ENCODE measurements around the gene CIT. TPM values are rescaled to one million over a fixed set of nuclear protein-coding genes. Genes with fewer than 3 reads are reported as not detected.

CIT gene
- total RNA-seq, 5 donors from 2014 or later (not counting 1 experiment from before 2014, with no cell fraction given): 1.9 to 4.5 (median 2.1) TPM

DNA sequence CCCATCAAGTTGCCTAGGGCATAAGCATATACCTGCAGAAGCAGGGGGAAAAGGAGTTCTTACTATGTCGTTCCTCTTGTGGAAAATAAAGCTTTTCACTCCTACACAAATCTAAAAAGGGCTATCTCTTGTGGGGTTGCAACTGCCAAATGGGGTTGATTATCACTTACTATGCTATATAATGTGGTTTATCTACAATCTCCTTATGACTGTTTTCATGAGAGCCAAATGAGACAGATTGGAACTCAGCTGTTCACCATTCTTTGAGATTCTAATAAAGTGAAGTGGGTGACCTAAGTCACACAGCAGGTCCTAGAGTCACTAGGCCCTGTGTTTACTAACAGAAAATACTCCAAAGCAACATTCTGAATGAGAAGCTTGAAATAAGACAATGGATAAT is 47.7 kb downstream of the CIT start:
- no peak for DNase-seq
- no peak overlapping the region for H3K4me3 ChIP-seq (ENCODE audit: control insufficient read depth in 1 of 2, extremely low read depth in 1 of 2, low read length in 1 of 2)
- WGBS (ENCODE audit: insufficient coverage): no CpG with 5 or more reads among the region's 1 CpG
- no peaks in the 10 kb centered on the region for H3K36me3 ChIP-seq (ENCODE audit: control insufficient read depth in 2 of 2, extremely low read depth in 1 of 2, insufficient read depth in 1 of 2, low read length in 1 of 2)
- Mint-ChIP-seq H3K4me3 (no peak overlapping the region), H3K27ac (no peak overlapping the region), H3K4me1 (no peaks in the 10 kb centered on the region), H3K9me3 (peaks cover 0 to 4% (median 0%) of the 10 kb centered on the region in 3 donors), H3K27me3 (no peaks in the 10 kb centered on the region), H3K36me3 (peaks cover 4% of the 10 kb centered on the region)
- no peaks in the 10 kb centered on the region for H3K27me3 ChIP-seq (replicated peaks in 1 of 2; ENCODE audit: control insufficient read depth in 2 of 2, extremely low read depth in 1 of 2, insufficient read depth in 2 of 2, low read length in 1 of 2)
- no peak overlapping the region for H3K27ac ChIP-seq (ENCODE audit: low read length)
- no peaks in the 10 kb centered on the region for H3K9me3 ChIP-seq
- ChIA-PET CTCF (no interaction called here), POLR2A (no interaction called here)
- no peak for ATAC-seq (replicated peaks in 1 of 4)
- no peaks in the 10 kb centered on the region for H3K4me1 ChIP-seq (ENCODE audit: control insufficient read depth in 1 of 2, extremely low read depth in 1 of 2, insufficient read depth in 2 of 2, low read length in 2 of 2)

GRCh38 chr12:119828300-119828699 is 48.8 kb downstream of the CIT start:
- Mint-ChIP-seq H3K27ac (no peak overlapping the region), H3K9me3 (peaks cover 0 to 4% (median 0%) of the 10 kb centered on the region in 3 donors), H3K36me3 (peaks cover 4% of the 10 kb centered on the region), H3K27me3 (no peaks in the 10 kb centered on the region), H3K4me1 (no peaks in the 10 kb centered on the region), H3K4me3 (no peak overlapping the region)
- no peak for ATAC-seq (replicated peaks in 1 of 4)
- WGBS (ENCODE audit: insufficient coverage): 100% methylated on average over 3 of the region's 5 CpGs
- Histone ChIP-seq H3K27ac (ENCODE audit: low read length) (no peak overlapping the region), H3K9me3 (no peaks in the 10 kb centered on the region), H3K36me3 (ENCODE audit: control insufficient read depth in 2 of 2, extremely low read depth in 1 of 2, insufficient read depth in 1 of 2, low read length in 1 of 2) (no peaks in the 10 kb centered on the region), H3K4me1 (ENCODE audit: control insufficient read depth in 1 of 2, extremely low read depth in 1 of 2, insufficient read depth in 2 of 2, low read length in 2 of 2) (no peaks in the 10 kb centered on the region), H3K27me3 (replicated peaks in 1 of 2; ENCODE audit: control insufficient read depth in 2 of 2, extremely low read depth in 1 of 2, insufficient read depth in 2 of 2, low read length in 1 of 2) (no peaks in the 10 kb centered on the region), H3K4me3 (ENCODE audit: control insufficient read depth in 1 of 2, extremely low read depth in 1 of 2, low read length in 1 of 2) (no peak overlapping the region)
- ChIA-PET CTCF (no interaction called here), POLR2A (no interaction called here)
- DNase-seq: peak in 1 of 35 experiments; percentile 5

DNA sequence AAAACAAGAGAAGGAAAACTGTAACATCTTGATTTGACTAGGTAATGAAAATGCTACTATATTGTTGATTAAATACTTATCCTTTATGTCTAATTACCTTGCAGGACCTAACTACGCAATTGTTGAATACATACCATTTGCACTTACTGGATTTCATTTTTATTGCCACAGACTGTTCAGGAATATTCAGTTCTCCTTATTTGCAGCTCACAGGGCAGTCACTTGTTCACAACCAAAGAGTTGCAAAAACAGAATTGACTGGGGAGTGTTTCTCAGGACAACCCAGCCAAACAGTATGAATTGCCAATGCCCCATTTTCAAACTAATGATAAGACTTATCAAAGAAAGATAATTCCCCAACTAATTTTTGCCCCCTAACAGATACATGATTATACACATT is 49.4 kb downstream of the CIT start:
- CTCF ChIA-PET: no interaction called here
- no peaks in the 10 kb centered on the region for H3K27me3 ChIP-seq (replicated peaks in 1 of 2; ENCODE audit: control insufficient read depth in 2 of 2, extremely low read depth in 1 of 2, insufficient read depth in 2 of 2, low read length in 1 of 2)
- ATAC-seq (replicated peaks in 1 of 4) (no peak), DNase-seq (no peak)
- no peaks in the 10 kb centered on the region for H3K4me1 ChIP-seq (ENCODE audit: control insufficient read depth in 1 of 2, extremely low read depth in 1 of 2, insufficient read depth in 2 of 2, low read length in 2 of 2)
- POLR2A ChIA-PET: no interaction called here
- no peaks in the 10 kb centered on the region for H3K4me1 Mint-ChIP-seq
- H3K27me3 Mint-ChIP-seq: no peaks in the 10 kb centered on the region
- H3K9me3 ChIP-seq: no peaks in the 10 kb centered on the region
- H3K4me3 ChIP-seq (ENCODE audit: control insufficient read depth in 1 of 2, extremely low read depth in 1 of 2, low read length in 1 of 2): no peak overlapping the region
- peaks cover 4% of the 10 kb centered on the region for H3K36me3 Mint-ChIP-seq
- H3K36me3 ChIP-seq (ENCODE audit: control insufficient read depth in 2 of 2, extremely low read depth in 1 of 2, insufficient read depth in 1 of 2, low read length in 1 of 2): no peaks in the 10 kb centered on the region
- peaks cover 0 to 4% (median 0%) of the 10 kb centered on the region in 3 donors for H3K9me3 Mint-ChIP-seq
- H3K4me3 Mint-ChIP-seq: no peak overlapping the region
- no CpG with 5 or more reads among the region's 1 CpG for WGBS (ENCODE audit: insufficient coverage)
- H3K27ac Mint-ChIP-seq: no peak overlapping the region
- no peak overlapping the region for H3K27ac ChIP-seq (ENCODE audit: low read length)

- WGBS (ENCODE audit: insufficient coverage): 100% methylated on average over 3 of the region's 6 CpGs
- Mint-ChIP-seq H3K27ac (no peak overlapping the region), H3K4me3 (no peak overlapping the region), H3K9me3 (peaks cover 0 to 4% (median 0%) of the 10 kb centered on the region in 3 donors), H3K27me3 (no peaks in the 10 kb centered on the region), H3K36me3 (no peaks in the 10 kb centered on the region), H3K4me1 (no peaks in the 10 kb centered on the region)
- CTCF ChIA-PET: no interaction called here
- ATAC-seq (replicated peaks in 1 of 4) (no peak), DNase-seq (no peak)
- H3K36me3 ChIP-seq (ENCODE audit: control insufficient read depth in 2 of 2, extremely low read depth in 1 of 2, insufficient read depth in 1 of 2, low read length in 1 of 2): no peaks in the 10 kb centered on the region
- H3K27ac ChIP-seq (ENCODE audit: low read length): no peak overlapping the region
- no peak overlapping the region for H3K4me3 ChIP-seq (ENCODE audit: control insufficient read depth in 1 of 2, extremely low read depth in 1 of 2, low read length in 1 of 2)
- H3K27me3 ChIP-seq (replicated peaks in 1 of 2; ENCODE audit: control insufficient read depth in 2 of 2, extremely low read depth in 1 of 2, insufficient read depth in 2 of 2, low read length in 1 of 2): no peaks in the 10 kb centered on the region
- H3K9me3 ChIP-seq: no peaks in the 10 kb centered on the region
- H3K4me1 ChIP-seq (ENCODE audit: control insufficient read depth in 1 of 2, extremely low read depth in 1 of 2, insufficient read depth in 2 of 2, low read length in 2 of 2): no peaks in the 10 kb centered on the region
- POLR2A ChIA-PET: no interaction called here
Observed at GRCh38 chr12:119826661-119827445, 50.3 kb downstream of the CIT start.

DNA sequence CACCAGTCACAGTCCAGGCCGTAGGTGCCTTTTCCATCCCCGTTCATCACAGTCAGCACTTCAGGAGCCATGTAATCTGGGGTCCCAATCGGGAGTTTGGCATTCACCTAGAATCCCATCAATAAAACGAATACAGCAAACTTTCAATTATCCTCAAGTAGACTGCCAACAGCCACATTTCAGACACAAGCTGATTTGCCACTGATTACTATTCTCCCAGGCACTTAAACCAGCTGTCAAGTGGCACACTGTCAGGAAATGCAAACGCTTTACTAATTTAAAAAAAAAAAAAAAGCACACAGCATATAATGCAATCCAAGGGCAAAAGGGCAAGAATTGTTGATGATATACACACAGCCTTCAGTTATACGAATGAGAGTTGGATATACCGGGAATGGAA is 51.9 kb downstream of the CIT start:
- H3K36me3 Mint-ChIP-seq: no peaks in the 10 kb centered on the region
- H3K27ac Mint-ChIP-seq: no peak overlapping the region

DNA sequence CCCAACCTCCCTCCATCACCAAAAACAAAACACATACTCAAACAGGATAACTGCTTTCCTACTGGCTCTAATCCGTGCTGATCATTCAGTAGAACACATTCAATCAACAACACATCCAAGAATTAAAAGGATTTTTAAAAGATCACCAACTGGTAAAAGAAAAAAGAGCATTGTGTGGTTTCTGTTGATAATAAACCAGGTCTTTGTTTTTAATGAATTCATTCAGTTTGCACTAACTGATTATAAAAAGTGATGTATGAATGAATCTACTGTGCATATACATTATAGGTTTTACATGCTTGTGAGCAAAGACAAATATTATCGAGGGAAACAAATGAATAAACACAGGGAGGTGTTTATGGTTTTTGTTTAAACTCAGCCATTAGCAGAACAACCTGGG is 55.1 kb downstream of the CIT start:
- no peaks in the 10 kb centered on the region for H3K36me3 Mint-ChIP-seq
- no peak overlapping the region for H3K4me3 Mint-ChIP-seq
- H3K4me1 Mint-ChIP-seq: no peaks in the 10 kb centered on the region
- DNase-seq (no peak), ATAC-seq (replicated peaks in 1 of 4) (no peak)
- H3K4me1 ChIP-seq (ENCODE audit: control insufficient read depth in 1 of 2, extremely low read depth in 1 of 2, insufficient read depth in 2 of 2, low read length in 2 of 2): no peaks in the 10 kb centered on the region
- WGBS (ENCODE audit: insufficient coverage): no CpG with 5 or more reads among the region's 2 CpGs
- ChIA-PET POLR2A (no interaction called here), CTCF (no interaction called here)
- no peaks in the 10 kb centered on the region for H3K27me3 ChIP-seq (replicated peaks in 1 of 2; ENCODE audit: control insufficient read depth in 2 of 2, extremely low read depth in 1 of 2, insufficient read depth in 2 of 2, low read length in 1 of 2)
- H3K9me3 Mint-ChIP-seq: no peaks in the 10 kb centered on the region
- H3K36me3 ChIP-seq (ENCODE audit: control insufficient read depth in 2 of 2, extremely low read depth in 1 of 2, insufficient read depth in 1 of 2, low read length in 1 of 2): no peaks in the 10 kb centered on the region
- H3K9me3 ChIP-seq: no peaks in the 10 kb centered on the region
- H3K27me3 Mint-ChIP-seq: no peaks in the 10 kb centered on the region
- H3K4me3 ChIP-seq (ENCODE audit: control insufficient read depth in 1 of 2, extremely low read depth in 1 of 2, low read length in 1 of 2): no peak overlapping the region
- no peak overlapping the region for H3K27ac ChIP-seq (ENCODE audit: low read length)
- no peak overlapping the region for H3K27ac Mint-ChIP-seq

More for the DNA sequence above, 51.9 kb downstream of the CIT start:
- ChIA-PET CTCF (no interaction called here), POLR2A (interaction anchor here in 1 of 2 donors (0.7 kb wide), 1 partner anchor 73 kb away, joined by 3 read pairs; no protein-coding TSS in a partner anchor)
- Histone ChIP-seq H3K9me3 (no peaks in the 10 kb centered on the region), H3K27me3 (replicated peaks in 1 of 2; ENCODE audit: control insufficient read depth in 2 of 2, extremely low read depth in 1 of 2, insufficient read depth in 2 of 2, low read length in 1 of 2) (no peaks in the 10 kb centered on the region), H3K4me1 (ENCODE audit: control insufficient read depth in 1 of 2, extremely low read depth in 1 of 2, insufficient read depth in 2 of 2, low read length in 2 of 2) (no peaks in the 10 kb centered on the region), H3K36me3 (ENCODE audit: control insufficient read depth in 2 of 2, extremely low read depth in 1 of 2, insufficient read depth in 1 of 2, low read length in 1 of 2) (no peaks in the 10 kb centered on the region), H3K4me3 (ENCODE audit: control insufficient read depth in 1 of 2, extremely low read depth in 1 of 2, low read length in 1 of 2) (no peak overlapping the region), H3K27ac (ENCODE audit: low read length) (no peak overlapping the region)
- 100% methylated on average over 4 of the region's 7 CpGs for WGBS (ENCODE audit: insufficient coverage)
- Mint-ChIP-seq H3K4me1 (no peaks in the 10 kb centered on the region), H3K27me3 (no peaks in the 10 kb centered on the region), H3K4me3 (no peak overlapping the region), H3K9me3 (peaks cover 0 to 4% (median 0%) of the 10 kb centered on the region in 3 donors)
- ATAC-seq (replicated peaks in 1 of 4) (no peak), DNase-seq (no peak)
